MM.1S (cell line): ENCODE measurements around the gene MSRB1.

Source experiments
- DNase-seq: peaks from one replicate; pipeline ENCODE4 v3.0.0-alpha.2; 2015
- H2AFZ ChIP-seq: fragments of 300-600 bp; sonication (generic); 2 replicates; pipeline ENCODE4 v1.6.0; 2016; ENCODE audit warnings: antibody characterized with exemption, low read length
- H3F3A ChIP-seq: fragments of 300-600 bp; sonication (generic); 2 replicates; pipeline ENCODE4 v1.6.1; 2016; ENCODE audit warnings: mild to moderate bottlenecking, antibody characterized with exemption, low read length, moderate library complexity, mixed read lengths; ENCODE audit not compliant: insufficient read depth
- H3K27ac ChIP-seq: fragments of 300-600 bp; sonication (generic); 2 replicates; pipeline ENCODE4 v1.5.1; 2016; ENCODE audit warnings: mild to moderate bottlenecking, low read length
- H3K27me3 ChIP-seq: fragments of 300-600 bp; sonication (generic); replicated peaks from 2 replicates; pipeline ENCODE4 v1.6.0; 2016; ENCODE audit warnings: low read length; ENCODE audit not compliant: insufficient read depth
- H3K36me3 ChIP-seq: fragments of 300-600 bp; sonication (generic); replicated peaks from 2 replicates; pipeline ENCODE4 v1.6.1; 2016; ENCODE audit warnings: mild to moderate bottlenecking, low read length, mixed read lengths; ENCODE audit not compliant: insufficient read depth
- H3K4me1 ChIP-seq: fragments of 300-600 bp; sonication (generic); 2 replicates; pipeline ENCODE4 v1.6.1; 2016; ENCODE audit warnings: low read length, mixed read lengths
- H3K4me2 ChIP-seq: fragments of 300-600 bp; sonication (generic); 2 replicates; pipeline ENCODE4 v1.6.0; 2016; ENCODE audit warnings: low read depth, low read length
- H3K4me3 ChIP-seq: fragments of 300-600 bp; sonication (generic); 2 replicates; pipeline ENCODE4 v1.5.1; 2016; ENCODE audit warnings: low read length, mixed read lengths
- H3K79me2 ChIP-seq: fragments of 300-600 bp; sonication (generic); 2 replicates; pipeline ENCODE4 v1.6.1; 2016; ENCODE audit warnings: mixed run types, low read length, mixed read lengths
- H3K9ac ChIP-seq: fragments of 300-600 bp; sonication (generic); 2 replicates; pipeline ENCODE4 v1.6.1; 2016; ENCODE audit warnings: low read length, mixed read lengths
- H3K9me2 ChIP-seq: fragments of 300-600 bp; sonication (generic); replicated peaks from 2 replicates; pipeline ENCODE4 v1.6.1; 2016; ENCODE audit warnings: mild to moderate bottlenecking, low read length, mixed read lengths; ENCODE audit not compliant: insufficient read depth
- H3K9me3 ChIP-seq: fragments of 300-600 bp; sonication (generic); replicated peaks from 2 replicates; pipeline ENCODE4 v1.6.1; 2016; ENCODE audit warnings: mild to moderate bottlenecking, low read length, mixed read lengths; ENCODE audit not compliant: insufficient read depth
- H4K20me1 ChIP-seq: fragments of 300-600 bp; sonication (generic); 2 replicates; pipeline ENCODE4 v1.6.1; 2016; ENCODE audit warnings: mild to moderate bottlenecking, low read length, moderate library complexity, mixed read lengths; ENCODE audit not compliant: insufficient read depth
- EZH2 ChIP-seq: fragments of 300-600 bp; sonication (generic); optimal IDR thresholded peaks from 2 replicates; pipeline ENCODE3; 2017; ENCODE audit warnings: low read depth, mild to moderate bottlenecking, antibody characterized with exemption, low read length, mixed read lengths
- EZH2phosphoT487 ChIP-seq: fragments of 300-600 bp; sonication (generic); IDR thresholded peaks from 2 replicates; pipeline ENCODE4 v1.6.1; 2018; ENCODE audit warnings: antibody characterized with exemption, low read length
- TF ChIP-seq, protein P1 (sequence below): fragments of 300-600 bp; sonication (generic); IDR thresholded peaks from 2 replicates; pipeline ENCODE4 v1.5.1; 2016; ENCODE audit warnings: antibody characterized with exemption, low read length, mixed read lengths

The MSRB1 gene

GRCh38 chr16:1984347-1985225 lies 41.6 kb upstream of the MSRB1 start:
- Histone ChIP-seq H3K27me3 (peaks cover 39% of the 10 kb centered on the region), H3K27ac (no peak overlapping the region), H2AFZ (peak overlapping the region; percentile 9), H3K4me2 (peak overlapping the region; percentile 91), H3K36me3 (0 out of 2 replicates have a peak, but pooled peaks cover 4% of the 10 kb centered on the region), H3F3A (peaks cover 27% of the 10 kb centered on the region), H4K20me1 (no peaks in the 10 kb centered on the region), H3K9ac (peak overlapping the region; percentile 86), H3K4me1 (peaks cover 16% of the 10 kb centered on the region), H3K79me2 (peaks cover 16% of the 10 kb centered on the region), H3K9me2 (no peaks in the 10 kb centered on the region), H3K4me3 (peak overlapping the region; percentile 99), H3K9me3 (no peaks in the 10 kb centered on the region)
- TF ChIP-seq, protein P1, sequence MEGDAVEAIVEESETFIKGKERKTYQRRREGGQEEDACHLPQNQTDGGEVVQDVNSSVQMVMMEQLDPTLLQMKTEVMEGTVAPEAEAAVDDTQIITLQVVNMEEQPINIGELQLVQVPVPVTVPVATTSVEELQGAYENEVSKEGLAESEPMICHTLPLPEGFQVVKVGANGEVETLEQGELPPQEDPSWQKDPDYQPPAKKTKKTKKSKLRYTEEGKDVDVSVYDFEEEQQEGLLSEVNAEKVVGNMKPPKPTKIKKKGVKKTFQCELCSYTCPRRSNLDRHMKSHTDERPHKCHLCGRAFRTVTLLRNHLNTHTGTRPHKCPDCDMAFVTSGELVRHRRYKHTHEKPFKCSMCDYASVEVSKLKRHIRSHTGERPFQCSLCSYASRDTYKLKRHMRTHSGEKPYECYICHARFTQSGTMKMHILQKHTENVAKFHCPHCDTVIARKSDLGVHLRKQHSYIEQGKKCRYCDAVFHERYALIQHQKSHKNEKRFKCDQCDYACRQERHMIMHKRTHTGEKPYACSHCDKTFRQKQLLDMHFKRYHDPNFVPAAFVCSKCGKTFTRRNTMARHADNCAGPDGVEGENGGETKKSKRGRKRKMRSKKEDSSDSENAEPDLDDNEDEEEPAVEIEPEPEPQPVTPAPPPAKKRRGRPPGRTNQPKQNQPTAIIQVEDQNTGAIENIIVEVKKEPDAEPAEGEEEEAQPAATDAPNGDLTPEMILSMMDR, result no peak
- TF ChIP-seq EZH2phosphoT487, result no peak
- TF ChIP-seq EZH2, result no peak
- DNase-seq, result no peak

- Histone ChIP-seq H4K20me1 (no peaks in the 10 kb centered on the region), H3K9me2 (no peaks in the 10 kb centered on the region), H3K36me3 (0 out of 2 replicates have a peak, but pooled peaks cover 4% of the 10 kb centered on the region), H3K27me3 (peaks cover 39% of the 10 kb centered on the region), H3K9me3 (no peaks in the 10 kb centered on the region), H3F3A (peaks cover 27% of the 10 kb centered on the region), H3K79me2 (peaks cover 16% of the 10 kb centered on the region), H3K4me1 (peaks cover 16% of the 10 kb centered on the region), H3K27ac (no peak within 1 kb of the TSS), H2AFZ (peak within 1 kb of the TSS; percentile 62), H3K9ac (peak within 1 kb of the TSS; percentile 86), H3K4me3 (peak within 1 kb of the TSS; percentile 99), H3K4me2 (peak within 1 kb of the TSS; percentile 97)
- no peak for TF ChIP-seq EZH2
- TF ChIP-seq, protein P1, result peak; percentile 39
- no peak for TF ChIP-seq EZH2phosphoT487
- DNase-seq, result peak; percentile 90
Observed at GRCh38 chr16:1983544-1984346, 40.7 kb upstream of the MSRB1 start, which contains the start of gene GFER. GFER (plus strand) TSS chr16:1984193; CDS start chr16:1984219, 26 bp downstream.

DNA sequence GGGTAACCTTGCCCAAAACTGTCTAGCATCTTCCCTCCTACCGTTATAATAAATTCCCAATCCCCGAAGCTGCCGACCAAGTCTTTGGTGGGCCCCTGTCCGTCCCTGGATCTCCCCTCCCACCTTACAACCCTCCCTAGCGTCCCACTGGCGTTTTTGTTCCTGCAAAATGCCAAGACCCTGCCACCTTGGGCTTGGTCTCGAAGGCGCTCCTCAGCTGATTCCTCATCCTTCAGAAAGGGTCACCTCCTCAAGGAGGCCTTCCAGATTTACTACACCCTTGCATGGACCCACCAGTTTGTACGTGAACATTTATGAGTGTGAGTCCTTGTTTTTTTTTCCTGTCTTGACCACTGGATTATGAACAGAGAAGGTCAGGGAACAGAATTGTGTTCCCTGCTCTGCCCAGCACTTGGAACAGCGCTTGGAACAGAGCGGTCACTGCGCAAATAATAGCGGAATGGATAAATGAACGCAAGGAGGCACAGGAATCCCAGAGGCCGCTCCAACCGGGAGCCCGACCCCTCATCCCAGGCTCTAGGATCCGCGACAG lies 40.1 kb upstream of the MSRB1 start:
- Histone ChIP-seq H4K20me1 (no peaks in the 10 kb centered on the region), H3K9me3 (no peaks in the 10 kb centered on the region), H3K36me3 (0 out of 2 replicates have a peak, but pooled peaks cover 4% of the 10 kb centered on the region), H3K9ac (no peak overlapping the region), H3K4me1 (peaks cover 16% of the 10 kb centered on the region), H3K4me3 (peak overlapping the region; percentile 57), H3K9me2 (no peaks in the 10 kb centered on the region), H3K27me3 (peaks cover 39% of the 10 kb centered on the region), H3F3A (peaks cover 27% of the 10 kb centered on the region), H3K4me2 (peak overlapping the region; percentile 97), H3K79me2 (peaks cover 16% of the 10 kb centered on the region), H3K27ac (no peak overlapping the region), H2AFZ (peak overlapping the region; percentile 62; the same call in 1 of the 2 replicates)
- TF ChIP-seq EZH2 (peak; percentile 68), EZH2phosphoT487 (no peak)
- no peak for DNase-seq
